ENCODE measurements around the gene DLGAP5.

Gene DLGAP5

GRCh38 chr14:55115460-55115859 lies 75.9 kb downstream of the DLGAP5 start:
- DNase-seq (ENCODE audit: low spot score) (no peak), FAIRE-seq (peak; percentile 56)

GRCh38 chr14:55114720-55115119 lies 76.7 kb downstream of the DLGAP5 start:
- FAIRE-seq: peak; percentile 58

GRCh38 chr14:55111122-55111708 lies 80.2 kb downstream of the DLGAP5 start:
- FAIRE-seq (no peak), DNase-seq (ENCODE audit: low spot score) (no peak)

More at GRCh38 chr14:55114720-55115119, 76.7 kb downstream of the DLGAP5 start:
- no peak for DNase-seq (ENCODE audit: low spot score)

GRCh38 chr14:55109836-55110235 lies 81.5 kb downstream of the DLGAP5 start:
- FAIRE-seq (peak; percentile 30), DNase-seq (ENCODE audit: low spot score) (no peak)

- FAIRE-seq: peak; percentile 88
- peak; percentile 98 for DNase-seq (ENCODE audit: low spot score)
These were observed 83.4 kb downstream of the DLGAP5 start for GRCh38 chr14:55107766-55108554.

GRCh38 chr14:55105991-55106390 lies 85.4 kb downstream of the DLGAP5 start:
- DNase-seq (ENCODE audit: low spot score) (no peak), FAIRE-seq (no peak)

GRCh38 chr14:55103971-55104954 lies 87.1 kb downstream of the DLGAP5 start:
- DNase-seq (ENCODE audit: low spot score) (no peak), FAIRE-seq (peak; percentile 53)

GRCh38 chr14:55103005-55103640 lies 88.3 kb downstream of the DLGAP5 start:
- FAIRE-seq: peak; percentile 95
- peak; percentile 97 for DNase-seq (ENCODE audit: low spot score)

- DNase-seq (ENCODE audit: low spot score) (peak; percentile 72), FAIRE-seq (peak; percentile 88)
These were observed 89.2 kb downstream of the DLGAP5 start for GRCh38 chr14:55102141-55102621.

- FAIRE-seq (peak; percentile 37), DNase-seq (ENCODE audit: low spot score) (no peak)
These were observed 89.7 kb downstream of the DLGAP5 start for GRCh38 chr14:55101698-55102097.

GRCh38 chr14:55099756-55100155 lies 91.6 kb downstream of the DLGAP5 start:
- FAIRE-seq (no peak), DNase-seq (ENCODE audit: low spot score) (no peak)

- FAIRE-seq (no peak), DNase-seq (ENCODE audit: low spot score) (no peak)
These were observed 92.9 kb downstream of the DLGAP5 start for GRCh38 chr14:55098561-55098898.
